Measurements from ENCODE around the gene ADARB2. TPM values are rescaled to one million over a fixed set of nuclear protein-coding genes. Genes with fewer than 3 reads are reported as not detected.

Gene ADARB2
- total RNA-seq, 4 donors from 2014 or later: 1.3 to 5.4 (median 1.8) TPM

- no peak overlapping the region for H3K27ac ChIP-seq
- H3K9me3 ChIP-seq: peaks cover 0 to 27% (median 0%) of the 10 kb centered on the region in 3 donors
- TF ChIP-seq EP300 (IDR thresholded peaks at IDR 0.05): no peak
- TF ChIP-seq POLR2AphosphoS5 (IDR thresholded peaks at IDR 0.05): no peak
- no peak overlapping the region for H3K4me3 ChIP-seq
- 50 to 70% methylated on average over 5 to 8 of the region's 23 CpGs for WGBS, 2 donors (ENCODE audit: low coverage in 1 of 2)
- ATAC-seq: no peak
- H3K36me3 ChIP-seq: no peaks in the 10 kb centered on the region
- peaks cover 5% of the 10 kb centered on the region for H3K27me3 ChIP-seq
- H3K4me1 ChIP-seq: no peaks in the 10 kb centered on the region
Observed at GRCh38 chr10:1149793-1150637, 587.3 kb downstream of the ADARB2 start.

DNA sequence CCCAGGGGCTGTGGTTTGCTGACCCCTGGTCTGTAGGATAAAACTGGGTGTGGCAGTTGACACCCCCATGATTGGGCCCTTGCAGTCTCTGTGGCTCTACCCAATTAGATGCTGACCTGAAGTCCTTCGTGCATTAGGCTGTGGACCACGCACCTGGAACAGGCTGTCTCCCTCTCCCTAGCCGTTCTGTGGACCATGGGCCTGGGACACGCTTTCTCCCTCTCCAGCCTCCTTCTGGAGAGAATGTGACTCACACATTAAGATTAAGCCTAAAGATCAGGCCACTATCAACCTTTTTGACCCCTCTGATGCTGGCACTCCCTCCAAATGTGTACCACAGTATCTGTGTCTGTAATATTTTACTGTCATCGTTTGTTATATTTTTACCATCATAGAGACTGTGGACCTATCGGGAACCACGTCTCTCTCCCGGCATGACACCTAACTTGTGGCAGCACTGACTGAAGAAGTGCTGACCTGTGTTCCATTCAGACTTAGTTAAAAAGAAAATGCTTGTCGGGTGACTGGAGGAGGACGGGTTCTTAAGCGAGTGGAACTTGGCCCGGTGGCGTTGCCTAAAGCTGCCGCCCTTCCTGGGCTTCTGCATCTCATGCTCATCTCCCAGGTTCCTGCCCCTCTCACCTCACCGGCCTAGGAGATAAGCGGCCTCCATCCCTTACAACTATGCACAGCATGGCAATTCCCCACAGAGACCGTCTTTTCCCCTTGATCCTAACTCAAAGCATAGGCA is 588.3 kb downstream of the ADARB2 start:
- WGBS, 2 donors (ENCODE audit: low coverage in 1 of 2): 92% methylated on average over 10 to 17 of the region's 17 CpGs
- ATAC-seq: no peak
- TF ChIP-seq EP300 (IDR thresholded peaks at IDR 0.05) (no peak), CTCF (IDR thresholded peaks at IDR 0.05) (no peak), POLR2A (IDR thresholded peaks at IDR 0.05) (no peak), POLR2AphosphoS5 (IDR thresholded peaks at IDR 0.05) (no peak)
- Histone ChIP-seq H3K4me1 (no peaks in the 10 kb centered on the region), H3K36me3 (no peaks in the 10 kb centered on the region), H3K4me3 (no peak overlapping the region), H3K9me3 (peaks cover 0 to 37% (median 0%) of the 10 kb centered on the region in 3 donors), H3K27ac (no peak overlapping the region), H3K27me3 (peaks cover 5% of the 10 kb centered on the region)

GRCh38 chr10:1147810-1148209 is 589.5 kb downstream of the ADARB2 start:
- H3K36me3 ChIP-seq: no peaks in the 10 kb centered on the region
- peaks cover 5% of the 10 kb centered on the region for H3K27me3 ChIP-seq
- H3K27ac ChIP-seq: no peak overlapping the region
- H3K4me3 ChIP-seq: no peak overlapping the region
- H3K9me3 ChIP-seq: peaks cover 0 to 45% (median 0%) of the 10 kb centered on the region in 3 donors
- H3K4me1 ChIP-seq: no peaks in the 10 kb centered on the region
- no peak for ATAC-seq
- 100% methylated on average over 1 of the region's 5 CpGs; no CpG with 5 or more reads in 1 of the 2 donors for WGBS, 2 donors (ENCODE audit: low coverage in 1 of 2)
- no peak for TF ChIP-seq POLR2A (IDR thresholded peaks at IDR 0.05)
- no peak for TF ChIP-seq POLR2AphosphoS5 (IDR thresholded peaks at IDR 0.05)
- TF ChIP-seq CTCF (IDR thresholded peaks at IDR 0.05): no peak
- TF ChIP-seq EP300 (IDR thresholded peaks at IDR 0.05): no peak

DNA sequence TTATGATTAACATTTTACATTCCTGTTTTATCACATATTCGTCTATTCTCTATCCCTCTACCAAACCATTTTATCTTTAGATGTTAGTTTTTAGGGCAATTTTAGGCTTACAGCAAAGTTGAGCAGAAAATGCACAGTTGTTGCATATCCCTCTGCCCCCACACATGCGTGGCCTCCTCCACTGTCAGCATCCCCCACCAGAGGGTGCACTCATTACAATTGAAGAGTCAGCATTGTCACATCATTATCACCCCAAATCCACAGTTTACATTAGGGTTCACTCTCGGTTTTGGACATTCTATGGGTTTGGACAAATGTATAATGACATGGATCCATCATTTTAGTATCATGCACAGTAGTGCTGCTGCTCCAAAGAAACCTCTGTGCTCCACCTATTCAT is 594.7 kb downstream of the ADARB2 start:
- Histone ChIP-seq H3K36me3 (no peaks in the 10 kb centered on the region), H3K9me3 (peaks cover 0 to 57% (median 0%) of the 10 kb centered on the region in 3 donors), H3K4me3 (no peak overlapping the region), H3K27ac (no peak overlapping the region), H3K4me1 (no peaks in the 10 kb centered on the region), H3K27me3 (no peaks in the 10 kb centered on the region)
- no peak for TF ChIP-seq CTCF (IDR thresholded peaks at IDR 0.05)
- TF ChIP-seq EP300 (IDR thresholded peaks at IDR 0.05): no peak
- TF ChIP-seq POLR2AphosphoS5 (IDR thresholded peaks at IDR 0.05): no peak
- TF ChIP-seq POLR2A (IDR thresholded peaks at IDR 0.05): no peak
- WGBS, 2 donors (ENCODE audit: low coverage in 1 of 2): 49 to 55% methylated on average over 3 of the region's 3 CpGs
- no peak for ATAC-seq

- Histone ChIP-seq H3K27me3 (no peaks in the 10 kb centered on the region), H3K9me3 (peaks cover 0 to 49% (median 0%) of the 10 kb centered on the region in 3 donors), H3K4me3 (no peak overlapping the region), H3K36me3 (no peaks in the 10 kb centered on the region), H3K27ac (no peak overlapping the region), H3K4me1 (no peaks in the 10 kb centered on the region)
- WGBS, 2 donors (ENCODE audit: low coverage in 1 of 2): 80 to 92% methylated on average over 1 to 5 of the region's 11 CpGs
- TF ChIP-seq POLR2AphosphoS5 (IDR thresholded peaks at IDR 0.05): no peak
- ATAC-seq: no peak
Observed at GRCh38 chr10:1141701-1142100, 595.6 kb downstream of the ADARB2 start.
